Liver (tissue), 9 donors: Measurements from ENCODE around the gene RIT1. TPM values are rescaled to one million over a fixed set of nuclear protein-coding genes. Genes with fewer than 3 reads are reported as not detected.

ENCODE experiments used
- DNase-seq: peaks from one replicate; pipeline ENCODE4 v3.0.0-alpha.2; 2017; ENCODE audit warnings: low spot score
- H3K27ac ChIP-seq, 2 donors: one replicate each; pipeline ENCODE4 v1.7.0; 2013; ENCODE audit warnings: inconsistent platforms in 2 of 2, low read length in 2 of 2, control low read depth in 1 of 2, low read depth in 1 of 2, mild to moderate bottlenecking in 1 of 2
- H3K27me3 ChIP-seq, 4 donors: one replicate each; pipeline versions ENCODE4 v1.6.1 to v1.7.0; 2013; ENCODE audit warnings: low read length in 3 of 4, inconsistent platforms in 1 of 4, mild to moderate bottlenecking in 1 of 4, moderate library complexity in 1 of 4; ENCODE audit not compliant: control insufficient read depth in 4 of 4, insufficient read depth in 4 of 4
- H3K36me3 ChIP-seq, 4 donors: one replicate each; pipeline versions ENCODE4 v1.6.1 to v1.7.0; 2013; ENCODE audit warnings: low read length in 3 of 4, mild to moderate bottlenecking in 3 of 4, low read depth in 1 of 4, moderate library complexity in 1 of 4; ENCODE audit not compliant: control insufficient read depth in 4 of 4, insufficient read depth in 3 of 4
- H3K4me1 ChIP-seq, 4 donors: one replicate each; pipeline versions ENCODE4 v1.6.1 to v1.7.0; 2013; ENCODE audit warnings: low read length in 3 of 4, mild to moderate bottlenecking in 3 of 4, moderate library complexity in 1 of 4; ENCODE audit not compliant: control insufficient read depth in 4 of 4, insufficient read depth in 4 of 4
- H3K4me3 ChIP-seq, 3 donors: one replicate each; pipeline versions ENCODE4 v1.6.1 to v1.7.0; 2013; ENCODE audit warnings: low read length in 3 of 3, control low read depth in 1 of 3, low read depth in 1 of 3, mild to moderate bottlenecking in 1 of 3
- H3K9ac ChIP-seq, 2 donors: one replicate each; pipeline ENCODE4 v1.7.0; 2013; ENCODE audit warnings: low read length in 2 of 2, mild to moderate bottlenecking in 2 of 2, moderate library complexity in 2 of 2, control low read depth in 1 of 2, low read depth in 1 of 2
- H3K9me3 ChIP-seq, 4 donors: one replicate each; pipeline versions ENCODE4 v1.6.1 to v1.7.0; 2013; ENCODE audit warnings: low read length in 3 of 4; ENCODE audit not compliant: control insufficient read depth in 4 of 4
- CTCF ChIP-seq: fragments of 150-350 bp; IDR thresholded peaks from 2 replicates; pipeline ENCODE4 v1.5.1; 2017; ENCODE audit warnings: improper control_type of control experiment, low read depth, low read length; ENCODE audit not compliant: missing input control
- EGR1 ChIP-seq, 2 donors: IDR thresholded peaks; 2 replicates each; pipeline ENCODE4 v1.6.1; 2016 to 2018; ENCODE audit warnings: antibody characterized with exemption in 2 of 2, low read depth in 2 of 2
- FOXA2 ChIP-seq: IDR thresholded peaks from 2 replicates; pipeline ENCODE4 v1.6.1; 2016; ENCODE audit warnings: antibody characterized with exemption
- GABPA ChIP-seq, 2 donors: IDR thresholded peaks in 1 of 2; conservative IDR thresholded peaks in 1 of 2; 2 replicates each; pipeline ENCODE4 v1.6.1; 2016; ENCODE audit warnings: antibody characterized with exemption in 2 of 2, mild to moderate bottlenecking in 1 of 2, moderate library complexity in 1 of 2
- HNF4A ChIP-seq, 2 donors: conservative IDR thresholded peaks; 2 replicates each; pipeline ENCODE4 v1.6.1; 2016; ENCODE audit warnings: antibody characterized with exemption in 2 of 2, mild to moderate bottlenecking in 2 of 2
- HNF4G ChIP-seq: IDR thresholded peaks from 2 replicates; pipeline ENCODE4 v1.6.1; 2016; ENCODE audit warnings: antibody characterized with exemption
- JUND ChIP-seq, 2 donors: IDR thresholded peaks; 2 replicates each; pipeline ENCODE4 v1.6.1; 2016; ENCODE audit warnings: antibody characterized with exemption in 2 of 2
- NR2F2 ChIP-seq: IDR thresholded peaks from 2 replicates; pipeline ENCODE4 v1.6.1; 2016; ENCODE audit warnings: antibody characterized with exemption
- RAD21 ChIP-seq, 2 donors: IDR thresholded peaks; 2 replicates each; pipeline ENCODE4 v1.6.1; 2016; ENCODE audit warnings: antibody characterized with exemption in 2 of 2, mild to moderate bottlenecking in 2 of 2
- RXRA ChIP-seq, 2 donors: IDR thresholded peaks; 2 replicates each; pipeline ENCODE4 v1.6.1; 2017 to 2018; ENCODE audit warnings: antibody characterized with exemption in 2 of 2, mild to moderate bottlenecking in 1 of 2
- SP1 ChIP-seq: IDR thresholded peaks from 2 replicates; pipeline ENCODE4 v1.6.1; 2018; ENCODE audit warnings: antibody characterized with exemption, mild to moderate bottlenecking
- TAF1 ChIP-seq: conservative IDR thresholded peaks from 2 replicates; pipeline ENCODE4 v1.6.1; 2016; ENCODE audit warnings: antibody characterized with exemption, mild to moderate bottlenecking
- YY1 ChIP-seq: IDR thresholded peaks from 2 replicates; pipeline ENCODE4 v1.6.1; 2016; ENCODE audit warnings: antibody characterized with exemption, mild to moderate bottlenecking
- WGBS: extraction: QIAGEN DNeasy Blood & Tissue Kit; methylation state at CpG from one replicate; pipeline ENCODE4 v1.1.7; 2013; 5-methylcytosine and 5-hydroxymethylcytosine counted together
- polyA plus RNA-seq, 2 donors: library from polyadenylated mRNA; stranded (reverse) in 1 of 2; unstranded in 1 of 2; fragments of 200-250 nt in 1 of 2; fragments of >200 nt in 1 of 2; fragmentation: Nextera tagmentation in 1 of 2; extraction: Ambion mirVana in 1 of 2; gene quantifications; one replicate each; pipeline versions ENCODE4 v1.2.1 to v1.2.3, GENCODE V29; 2013 to 2015
- total RNA-seq, 2 donors: library from RNA; depleted of rRNA; stranded (reverse); fragments of >200 nt; gene quantifications; one replicate each; pipeline ENCODE4 v1.2.3, GENCODE V29; 2014
- TF ChIP-seq, protein P1 (sequence below): IDR thresholded peaks from 2 replicates; pipeline ENCODE4 v1.6.1; 2016; ENCODE audit warnings: antibody characterized with exemption
- TF ChIP-seq, protein P2 (sequence below): IDR thresholded peaks from 2 replicates; pipeline ENCODE4 v1.6.1; 2016; ENCODE audit warnings: antibody characterized with exemption
- TF ChIP-seq, protein P3 (sequence below): IDR thresholded peaks from 2 replicates; pipeline ENCODE4 v1.6.1; 2016; ENCODE audit warnings: antibody characterized with exemption
- TF ChIP-seq, protein P4 (sequence below): IDR thresholded peaks from 2 replicates; pipeline ENCODE4 v1.6.1; 2016; ENCODE audit warnings: antibody characterized with exemption, mild to moderate bottlenecking
- donor health status: healthy.
- donor health status: healthy.
- donor health status: healthy.
- donor health status: healthy.
- donor health status: healthy.

The RIT1 gene
- total and polyA plus RNA-seq, 4 donors, result 3.1 to 14.3 (median 8.1) TPM

DNA sequence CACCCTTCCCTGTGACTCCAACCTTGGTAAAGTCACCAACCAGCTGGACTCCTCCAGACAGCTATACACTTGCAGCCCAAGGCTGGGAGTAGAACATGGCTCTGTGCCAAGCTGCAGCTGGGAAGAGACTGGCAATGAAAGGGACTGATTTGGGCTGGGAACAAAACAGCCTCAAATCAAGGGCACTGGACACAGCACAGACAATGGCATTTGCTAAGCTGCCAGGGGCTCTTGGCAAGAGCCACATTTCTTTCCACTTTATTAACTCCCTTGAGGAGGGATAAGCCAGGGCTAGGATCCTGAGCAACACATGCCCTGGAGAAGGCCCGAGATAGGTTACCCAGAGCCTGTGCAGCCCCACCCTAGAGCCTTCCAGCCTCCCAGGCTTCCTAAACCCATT lies 39.8 kb downstream of the RIT1 start:
- Histone ChIP-seq H3K4me3 (no peak overlapping the region), H3K9ac (no peak overlapping the region), H3K4me1 (no peaks in the 10 kb centered on the region), H3K27ac (no peak overlapping the region), H3K27me3 (no peaks in the 10 kb centered on the region), H3K36me3 (no peaks in the 10 kb centered on the region), H3K9me3 (no peaks in the 10 kb centered on the region)
- DNase-seq, result no peak
- no peak for TF ChIP-seq RAD21 (IDR thresholded peaks at IDR 0.05)
- TF ChIP-seq HNF4A (conservative IDR thresholded peaks at IDR 0.05), result no peak
- TF ChIP-seq GABPA (IDR thresholded peaks at IDR 0.05 in 1 of 2, conservative IDR thresholded peaks at IDR 0.05 in 1 of 2), result no peak
- TF ChIP-seq, protein P1, sequence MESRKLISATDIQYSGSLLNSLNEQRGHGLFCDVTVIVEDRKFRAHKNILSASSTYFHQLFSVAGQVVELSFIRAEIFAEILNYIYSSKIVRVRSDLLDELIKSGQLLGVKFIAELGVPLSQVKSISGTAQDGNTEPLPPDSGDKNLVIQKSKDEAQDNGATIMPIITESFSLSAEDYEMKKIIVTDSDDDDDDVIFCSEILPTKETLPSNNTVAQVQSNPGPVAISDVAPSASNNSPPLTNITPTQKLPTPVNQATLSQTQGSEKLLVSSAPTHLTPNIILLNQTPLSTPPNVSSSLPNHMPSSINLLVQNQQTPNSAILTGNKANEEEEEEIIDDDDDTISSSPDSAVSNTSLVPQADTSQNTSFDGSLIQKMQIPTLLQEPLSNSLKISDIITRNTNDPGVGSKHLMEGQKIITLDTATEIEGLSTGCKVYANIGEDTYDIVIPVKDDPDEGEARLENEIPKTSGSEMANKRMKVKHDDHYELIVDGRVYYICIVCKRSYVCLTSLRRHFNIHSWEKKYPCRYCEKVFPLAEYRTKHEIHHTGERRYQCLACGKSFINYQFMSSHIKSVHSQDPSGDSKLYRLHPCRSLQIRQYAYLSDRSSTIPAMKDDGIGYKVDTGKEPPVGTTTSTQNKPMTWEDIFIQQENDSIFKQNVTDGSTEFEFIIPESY, result no peak
- TF ChIP-seq RXRA (IDR thresholded peaks at IDR 0.05), result no peak
- TF ChIP-seq EGR1 (IDR thresholded peaks at IDR 0.05; ENCODE audit: low read depth in 2 of 2), result no peak
- TF ChIP-seq SP1, result no peak
- no peak for TF ChIP-seq YY1
- TF ChIP-seq, protein P2, sequence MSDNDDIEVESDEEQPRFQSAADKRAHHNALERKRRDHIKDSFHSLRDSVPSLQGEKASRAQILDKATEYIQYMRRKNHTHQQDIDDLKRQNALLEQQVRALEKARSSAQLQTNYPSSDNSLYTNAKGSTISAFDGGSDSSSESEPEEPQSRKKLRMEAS, result no peak
- WGBS, result 84% methylated on average over 1 of the region's 1 CpG

DNA sequence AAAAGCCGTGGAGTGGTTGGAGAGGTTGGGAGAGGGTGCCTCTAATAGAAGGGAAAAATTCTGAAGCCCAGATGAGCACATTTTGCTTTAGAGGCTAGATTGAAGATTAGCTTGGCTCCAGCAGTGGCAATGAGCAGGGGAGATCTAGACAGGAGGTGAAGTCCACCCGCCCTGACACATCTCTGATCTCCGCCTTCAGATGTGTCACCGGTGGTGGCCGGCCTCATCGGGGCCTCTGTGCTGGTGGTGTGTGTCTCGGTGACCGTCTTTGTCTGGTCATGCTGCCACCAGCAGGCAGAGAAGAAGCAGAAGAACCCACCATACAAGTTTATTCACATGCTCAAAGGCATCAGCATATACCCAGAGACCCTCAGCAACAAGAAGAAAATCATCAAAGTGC lies 43.4 kb downstream of the RIT1 start:
- H3K9ac ChIP-seq, result no peak overlapping the region
- WGBS, result 87% methylated on average over 8 of the region's 8 CpGs
- DNase-seq, result no peak

More for the DNA sequence above, 43.4 kb downstream of the RIT1 start:
- Histone ChIP-seq H3K4me1 (no peaks in the 10 kb centered on the region), H3K36me3 (no peaks in the 10 kb centered on the region), H3K27me3 (no peaks in the 10 kb centered on the region), H3K9me3 (no peaks in the 10 kb centered on the region), H3K4me3 (no peak overlapping the region), H3K27ac (no peak overlapping the region)
- TF ChIP-seq FOXA2 (no peak), CTCF (no peak), TAF1 (no peak), HNF4A (conservative IDR thresholded peaks at IDR 0.05) (no peak), RAD21 (IDR thresholded peaks at IDR 0.05) (no peak), EGR1 (IDR thresholded peaks at IDR 0.05; ENCODE audit: low read depth in 2 of 2) (no peak), GABPA (IDR thresholded peaks at IDR 0.05 in 1 of 2, conservative IDR thresholded peaks at IDR 0.05 in 1 of 2) (no peak), SP1 (no peak), RXRA (IDR thresholded peaks at IDR 0.05) (no peak), NR2F2 (no peak), HNF4G (no peak), JUND (IDR thresholded peaks at IDR 0.05) (no peak), YY1 (no peak)
- TF ChIP-seq, protein P3, sequence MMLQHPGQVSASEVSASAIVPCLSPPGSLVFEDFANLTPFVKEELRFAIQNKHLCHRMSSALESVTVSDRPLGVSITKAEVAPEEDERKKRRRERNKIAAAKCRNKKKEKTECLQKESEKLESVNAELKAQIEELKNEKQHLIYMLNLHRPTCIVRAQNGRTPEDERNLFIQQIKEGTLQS, result no peak
- TF ChIP-seq, protein P4, sequence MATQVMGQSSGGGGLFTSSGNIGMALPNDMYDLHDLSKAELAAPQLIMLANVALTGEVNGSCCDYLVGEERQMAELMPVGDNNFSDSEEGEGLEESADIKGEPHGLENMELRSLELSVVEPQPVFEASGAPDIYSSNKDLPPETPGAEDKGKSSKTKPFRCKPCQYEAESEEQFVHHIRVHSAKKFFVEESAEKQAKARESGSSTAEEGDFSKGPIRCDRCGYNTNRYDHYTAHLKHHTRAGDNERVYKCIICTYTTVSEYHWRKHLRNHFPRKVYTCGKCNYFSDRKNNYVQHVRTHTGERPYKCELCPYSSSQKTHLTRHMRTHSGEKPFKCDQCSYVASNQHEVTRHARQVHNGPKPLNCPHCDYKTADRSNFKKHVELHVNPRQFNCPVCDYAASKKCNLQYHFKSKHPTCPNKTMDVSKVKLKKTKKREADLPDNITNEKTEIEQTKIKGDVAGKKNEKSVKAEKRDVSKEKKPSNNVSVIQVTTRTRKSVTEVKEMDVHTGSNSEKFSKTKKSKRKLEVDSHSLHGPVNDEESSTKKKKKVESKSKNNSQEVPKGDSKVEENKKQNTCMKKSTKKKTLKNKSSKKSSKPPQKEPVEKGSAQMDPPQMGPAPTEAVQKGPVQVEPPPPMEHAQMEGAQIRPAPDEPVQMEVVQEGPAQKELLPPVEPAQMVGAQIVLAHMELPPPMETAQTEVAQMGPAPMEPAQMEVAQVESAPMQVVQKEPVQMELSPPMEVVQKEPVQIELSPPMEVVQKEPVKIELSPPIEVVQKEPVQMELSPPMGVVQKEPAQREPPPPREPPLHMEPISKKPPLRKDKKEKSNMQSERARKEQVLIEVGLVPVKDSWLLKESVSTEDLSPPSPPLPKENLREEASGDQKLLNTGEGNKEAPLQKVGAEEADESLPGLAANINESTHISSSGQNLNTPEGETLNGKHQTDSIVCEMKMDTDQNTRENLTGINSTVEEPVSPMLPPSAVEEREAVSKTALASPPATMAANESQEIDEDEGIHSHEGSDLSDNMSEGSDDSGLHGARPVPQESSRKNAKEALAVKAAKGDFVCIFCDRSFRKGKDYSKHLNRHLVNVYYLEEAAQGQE, result no peak
- TF ChIP-seq, protein P2, result no peak
- TF ChIP-seq, protein P1, result no peak
